Measurements from ENCODE around the gene TNS2. TPM values are rescaled to one million over a fixed set of nuclear protein-coding genes. Genes with fewer than 3 reads are reported as not detected.

Gene TNS2
- total RNA-seq, 1 experiment from 2014 or later, result 3.4 TPM

- intact Hi-C loops (cut with micrococcal nuclease; ENCODE audit: unreplicated experiment), result no loop called here
- POLR2A ChIA-PET (ENCODE audit: low non-redundant PET), result no interaction called here
- no peak for DNase-seq (ENCODE audit: low spot score)
- CTCF ChIA-PET, result interaction anchor here (0.6 kb wide), 1 partner anchor 8 kb away, joined by 4 read pairs; no protein-coding TSS in a partner anchor
- Histone ChIP-seq H3K4me3 (ENCODE audit: low read depth, low read length, poor library complexity, severe bottlenecking) (no peak overlapping the region), H3K4me1 (ENCODE audit: insufficient read depth, low read length, poor library complexity, severe bottlenecking) (no peaks in the 10 kb centered on the region), H3K27ac (ENCODE audit: low read depth, low read length, poor library complexity, severe bottlenecking) (peak overlapping the region; percentile 17), H3K9me3 (ENCODE audit: low read depth, low read length, poor library complexity, severe bottlenecking) (no peaks in the 10 kb centered on the region), H3K27me3 (replicated peaks; ENCODE audit: insufficient read depth, low read depth, low read length, poor library complexity) (no peaks in the 10 kb centered on the region), H3K36me3 (ENCODE audit: insufficient read depth, low read length, poor library complexity, severe bottlenecking) (peaks cover 87% of the 10 kb centered on the region)
- BruUV-seq (replicated peaks), result no TSS peak
- TF ChIP-seq, protein P1, sequence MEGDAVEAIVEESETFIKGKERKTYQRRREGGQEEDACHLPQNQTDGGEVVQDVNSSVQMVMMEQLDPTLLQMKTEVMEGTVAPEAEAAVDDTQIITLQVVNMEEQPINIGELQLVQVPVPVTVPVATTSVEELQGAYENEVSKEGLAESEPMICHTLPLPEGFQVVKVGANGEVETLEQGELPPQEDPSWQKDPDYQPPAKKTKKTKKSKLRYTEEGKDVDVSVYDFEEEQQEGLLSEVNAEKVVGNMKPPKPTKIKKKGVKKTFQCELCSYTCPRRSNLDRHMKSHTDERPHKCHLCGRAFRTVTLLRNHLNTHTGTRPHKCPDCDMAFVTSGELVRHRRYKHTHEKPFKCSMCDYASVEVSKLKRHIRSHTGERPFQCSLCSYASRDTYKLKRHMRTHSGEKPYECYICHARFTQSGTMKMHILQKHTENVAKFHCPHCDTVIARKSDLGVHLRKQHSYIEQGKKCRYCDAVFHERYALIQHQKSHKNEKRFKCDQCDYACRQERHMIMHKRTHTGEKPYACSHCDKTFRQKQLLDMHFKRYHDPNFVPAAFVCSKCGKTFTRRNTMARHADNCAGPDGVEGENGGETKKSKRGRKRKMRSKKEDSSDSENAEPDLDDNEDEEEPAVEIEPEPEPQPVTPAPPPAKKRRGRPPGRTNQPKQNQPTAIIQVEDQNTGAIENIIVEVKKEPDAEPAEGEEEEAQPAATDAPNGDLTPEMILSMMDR (conservative IDR thresholded peaks at IDR 0.05; ENCODE audit: low read depth, low read length), result no peak
- no peak for TF ChIP-seq EZH2 (IDR thresholded peaks at IDR 0.05; ENCODE audit: borderline replicate concordance, low read depth, low read length, poor library complexity, severe bottlenecking)
Observed at GRCh38 chr12:53034459-53034858, 15.4 kb upstream of the TNS2 start.

DNA sequence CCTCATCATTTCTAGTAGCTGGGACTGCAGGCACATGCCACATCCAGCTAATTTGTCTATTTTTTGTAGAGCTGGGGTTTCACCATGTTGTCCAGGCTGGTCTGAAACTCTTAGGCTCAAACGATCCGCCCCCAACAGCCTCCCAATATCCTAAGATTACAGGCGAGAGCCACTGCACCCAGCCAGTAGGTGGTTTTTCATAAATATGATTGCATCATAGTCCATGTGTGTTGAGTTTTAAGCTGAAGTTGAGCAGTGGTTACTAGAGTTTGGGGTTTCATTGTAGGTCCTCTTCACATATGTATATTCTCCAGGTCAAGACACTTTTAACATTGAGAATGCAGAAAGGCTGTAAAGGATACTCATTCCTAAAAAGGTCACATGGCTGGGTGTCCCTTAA is 13.1 kb upstream of the TNS2 start:
- H3K36me3 ChIP-seq (ENCODE audit: insufficient read depth, low read length, poor library complexity, severe bottlenecking), result peaks cover 83% of the 10 kb centered on the region
- no TSS peak for BruUV-seq (replicated peaks)

DNA sequence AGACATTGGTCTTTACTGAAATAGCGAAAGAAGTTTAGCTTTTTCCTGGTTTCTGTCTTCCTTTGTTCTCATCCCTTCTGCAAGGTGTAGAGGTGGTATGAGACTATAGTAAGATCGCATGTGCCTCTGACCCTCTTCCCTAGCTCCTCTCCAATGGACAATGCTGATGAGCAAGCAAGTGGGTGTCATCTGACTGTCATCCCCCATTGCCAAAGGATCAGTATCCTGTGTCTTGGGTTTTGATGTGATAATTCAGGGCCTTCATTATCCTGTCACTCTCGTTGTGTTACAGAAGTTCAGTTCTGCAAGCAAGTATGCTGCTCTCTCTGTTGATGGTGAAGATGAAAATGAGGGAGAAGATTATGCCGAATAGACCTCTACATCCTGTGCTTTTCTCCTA is 10.0 kb upstream of the TNS2 start:
- H3K27me3 ChIP-seq (replicated peaks; ENCODE audit: insufficient read depth, low read depth, low read length, poor library complexity), result no peaks in the 10 kb centered on the region
- no peak for DNase-seq (ENCODE audit: low spot score)
- POLR2A ChIA-PET (ENCODE audit: low non-redundant PET), result no interaction called here
- H3K36me3 ChIP-seq (ENCODE audit: insufficient read depth, low read length, poor library complexity, severe bottlenecking), result peaks cover 56% of the 10 kb centered on the region
- H3K4me3 ChIP-seq (ENCODE audit: low read depth, low read length, poor library complexity, severe bottlenecking), result no peak overlapping the region
- TF ChIP-seq EZH2 (IDR thresholded peaks at IDR 0.05; ENCODE audit: borderline replicate concordance, low read depth, low read length, poor library complexity, severe bottlenecking), result no peak
- TF ChIP-seq, protein P1 (conservative IDR thresholded peaks at IDR 0.05; ENCODE audit: low read depth, low read length), result no peak
- H3K4me1 ChIP-seq (ENCODE audit: insufficient read depth, low read length, poor library complexity, severe bottlenecking), result no peaks in the 10 kb centered on the region
- BruUV-seq (replicated peaks), result no TSS peak
- intact Hi-C loops (cut with micrococcal nuclease; ENCODE audit: unreplicated experiment), result no loop called here
- no peak overlapping the region for H3K27ac ChIP-seq (ENCODE audit: low read depth, low read length, poor library complexity, severe bottlenecking)
- CTCF ChIA-PET, result no interaction called here
- no peaks in the 10 kb centered on the region for H3K9me3 ChIP-seq (ENCODE audit: low read depth, low read length, poor library complexity, severe bottlenecking)

More for the DNA sequence above, 13.1 kb upstream of the TNS2 start:
- no peaks in the 10 kb centered on the region for H3K9me3 ChIP-seq (ENCODE audit: low read depth, low read length, poor library complexity, severe bottlenecking)
- H3K27me3 ChIP-seq (replicated peaks; ENCODE audit: insufficient read depth, low read depth, low read length, poor library complexity), result no peaks in the 10 kb centered on the region
- TF ChIP-seq, protein P1 (conservative IDR thresholded peaks at IDR 0.05; ENCODE audit: low read depth, low read length), result no peak
- TF ChIP-seq EZH2 (IDR thresholded peaks at IDR 0.05; ENCODE audit: borderline replicate concordance, low read depth, low read length, poor library complexity, severe bottlenecking), result no peak
- POLR2A ChIA-PET (ENCODE audit: low non-redundant PET), result interaction anchor here (0.6 kb wide), 1 partner anchor 92 kb away, joined by 3 read pairs; no protein-coding TSS in a partner anchor
- no peak overlapping the region for H3K4me3 ChIP-seq (ENCODE audit: low read depth, low read length, poor library complexity, severe bottlenecking)
- CTCF ChIA-PET, result no interaction called here
- H3K27ac ChIP-seq (ENCODE audit: low read depth, low read length, poor library complexity, severe bottlenecking), result no peak overlapping the region
- DNase-seq (ENCODE audit: low spot score), result no peak
- intact Hi-C loops (cut with micrococcal nuclease; ENCODE audit: unreplicated experiment), result no loop called here
- H3K4me1 ChIP-seq (ENCODE audit: insufficient read depth, low read length, poor library complexity, severe bottlenecking), result no peaks in the 10 kb centered on the region

Measured in A673 (cell line).